ENCODE measurements around the gene FBL. TPM values are rescaled to one million over a fixed set of nuclear protein-coding genes. Genes with fewer than 3 reads are reported as not detected.

Gene FBL
- total RNA-seq, 1 donor from 2014 or later: 420 TPM

- H3K9me3 Mint-ChIP-seq: no peaks in the 10 kb centered on the region
- H3K36me3 Mint-ChIP-seq (ENCODE audit: low read depth): no peaks in the 10 kb centered on the region
- intact Hi-C loops (cut with micrococcal nuclease): no loop called here
- no peak overlapping the region for H3K27ac Mint-ChIP-seq
- ATAC-seq (ENCODE audit: low read depth) (no peak), DNase-seq (no peak)
- TF ChIP-seq CTCF (IDR thresholded peaks at IDR 0.05): no peak
- no peak overlapping the region for H3K4me3 Mint-ChIP-seq
- ChIA-PET CTCF (interaction anchor here (1.0 to 2.4 kb wide), 3 partner anchors 11 to 38 kb away, joined by 3 to 13 read pairs (median 4); no protein-coding TSS in a partner anchor), POLR2A (no interaction called here)
- H3K27me3 Mint-ChIP-seq: peaks cover 21% of the 10 kb centered on the region
- no peaks in the 10 kb centered on the region for H3K4me1 Mint-ChIP-seq
Measured at GRCh38 chr19:39802958-39803357, 43.2 kb downstream of the FBL start.

GRCh38 chr19:39797083-39797482, 49.1 kb downstream of the FBL start:
- Mint-ChIP-seq H3K4me1 (peaks cover 7% of the 10 kb centered on the region), H3K36me3 (ENCODE audit: low read depth) (no peaks in the 10 kb centered on the region), H3K27me3 (no peaks in the 10 kb centered on the region), H3K4me3 (no peak overlapping the region), H3K9me3 (no peaks in the 10 kb centered on the region), H3K27ac (no peak overlapping the region)
- TF ChIP-seq CTCF (IDR thresholded peaks at IDR 0.05): no peak
- ChIA-PET POLR2A (no interaction called here), CTCF (no interaction called here)
- DNase-seq (no peak), ATAC-seq (ENCODE audit: low read depth) (no peak)
- intact Hi-C loops (cut with micrococcal nuclease): no loop called here

GRCh38 chr19:39796000-39796498, 50.1 kb downstream of the FBL start:
- peaks cover 7% of the 10 kb centered on the region for H3K4me1 Mint-ChIP-seq
- intact Hi-C loops (cut with micrococcal nuclease): no loop called here
- no peaks in the 10 kb centered on the region for H3K36me3 Mint-ChIP-seq (ENCODE audit: low read depth)
- DNase-seq: no peak
- TF ChIP-seq CTCF (IDR thresholded peaks at IDR 0.05): no peak
- no peaks in the 10 kb centered on the region for H3K9me3 Mint-ChIP-seq
- ChIA-PET CTCF (interaction anchor here (6.9 kb wide), 1 partner anchor 49 kb away, joined by 90 read pairs; the partner anchor contains the start of gene FBL), POLR2A (no interaction called here)
- H3K4me3 Mint-ChIP-seq: no peak overlapping the region
- no peak overlapping the region for H3K27ac Mint-ChIP-seq
- ATAC-seq (ENCODE audit: low read depth): no peak
- H3K27me3 Mint-ChIP-seq: no peaks in the 10 kb centered on the region

- ChIA-PET POLR2A (interaction anchor here (0.6 kb wide), 2 partner anchors 202 to 303 kb away, joined by 5 to 9 read pairs; no protein-coding TSS in a partner anchor), CTCF (interaction anchor here (6.9 kb wide), 1 partner anchor 50 kb away, joined by 90 read pairs; the partner anchor contains the start of gene FBL)
- Mint-ChIP-seq H3K36me3 (ENCODE audit: low read depth) (no peaks in the 10 kb centered on the region), H3K27me3 (no peaks in the 10 kb centered on the region), H3K4me1 (peaks cover 7% of the 10 kb centered on the region), H3K27ac (no peak overlapping the region), H3K9me3 (no peaks in the 10 kb centered on the region), H3K4me3 (no peak overlapping the region)
- no peak for TF ChIP-seq CTCF (IDR thresholded peaks at IDR 0.05)
- DNase-seq: no peak
- no peak for ATAC-seq (ENCODE audit: low read depth)
- intact Hi-C loops (cut with micrococcal nuclease): no loop called here
Measured at GRCh38 chr19:39795001-39795400, 51.2 kb downstream of the FBL start.

GRCh38 chr19:39792999-39793546, 53.1 kb downstream of the FBL start:
- ChIA-PET POLR2A (interaction anchor here (1.0 to 1.7 kb wide), 4 partner anchors 51 to 204 kb away, joined by 3 to 8 read pairs (median 4); partner anchors contain the start of genes FBL, PSMC4 and ZNF546), CTCF (interaction anchor here (0.6 to 6.9 kb wide), 11 partner anchors 9 to 512 kb away, joined by 3 to 90 read pairs (median 4); partner anchors contain the start of genes FBL and PSMC4)
- Mint-ChIP-seq H3K4me1 (peaks cover 7% of the 10 kb centered on the region), H3K27ac (no peak overlapping the region), H3K27me3 (peaks cover 3% of the 10 kb centered on the region), H3K9me3 (peaks cover 6% of the 10 kb centered on the region), H3K4me3 (peak overlapping the region; percentile 78), H3K36me3 (ENCODE audit: low read depth) (no peaks in the 10 kb centered on the region)
- ATAC-seq (ENCODE audit: low read depth): peak; percentile 97
- peak; percentile 49 for TF ChIP-seq CTCF (IDR thresholded peaks at IDR 0.05)
- intact Hi-C loops (cut with micrococcal nuclease): loop anchor here (1.0 kb wide), 3 partner anchors 31 to 177 kb away; no protein-coding TSS in a partner anchor
- DNase-seq: peak; percentile 67
